ENCODE data around the gene SNRNP48. TPM values are rescaled to one million over a fixed set of nuclear protein-coding genes. Genes with fewer than 3 reads are reported as not detected.

Gene SNRNP48
- total RNA-seq, 4 donors from 2014 or later, result 11.2 to 28.8 (median 20.1) TPM

DNA sequence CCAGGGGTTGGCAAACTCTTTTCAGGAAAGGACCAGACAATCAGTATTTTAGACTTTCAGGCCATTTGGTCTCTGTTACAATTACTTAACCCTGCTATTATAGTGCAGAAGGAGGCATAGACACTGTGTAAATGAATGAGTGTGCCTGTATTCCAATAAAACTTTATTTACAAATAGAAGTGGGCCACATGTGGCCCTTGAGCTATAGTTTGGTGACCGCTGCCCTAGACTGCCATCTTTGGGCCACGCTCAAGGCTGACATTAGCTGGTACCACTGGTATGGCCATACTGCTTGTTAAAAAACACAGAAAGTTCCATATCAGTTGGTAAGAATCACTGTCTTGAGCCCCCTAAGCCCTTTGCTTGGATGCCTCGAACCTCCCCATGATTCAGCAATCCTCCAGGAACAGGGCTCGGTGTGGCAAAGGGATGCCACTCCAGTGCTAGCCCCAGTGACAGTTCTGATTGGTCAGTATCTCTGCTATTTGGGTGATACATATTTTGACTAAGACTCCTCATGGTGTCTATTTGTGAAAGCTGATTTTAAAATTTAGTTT is 23.3 kb upstream of the SNRNP48 start:
- peaks cover under 1 to 2% of the 10 kb centered on the region in 2 donors for H3K4me1 ChIP-seq
- H3K27me3 ChIP-seq, result no peaks in the 10 kb centered on the region
- WGBS, 2 donors, result 90 to 93% methylated on average over 4 of the region's 4 CpGs
- no peak for DNase-seq
- H3K27ac ChIP-seq, result no peak overlapping the region
- H3K9me3 ChIP-seq, result no peaks in the 10 kb centered on the region
- intact Hi-C loops (cut with DNase I), result no loop called here
- TF ChIP-seq POLR2A (IDR thresholded peaks at IDR 0.05) (no peak), CTCF (IDR thresholded peaks at IDR 0.05) (no peak)
- H3K4me3 ChIP-seq (replicated peaks in 1 of 3), result no peak overlapping the region
- peaks cover 56 to 67% of the 10 kb centered on the region in 2 donors for H3K36me3 ChIP-seq

- no peak overlapping the region for H3K4me3 ChIP-seq (replicated peaks in 1 of 3)
- WGBS, 2 donors, result 66 to 75% methylated on average over 3 of the region's 3 CpGs
- no peaks in the 10 kb centered on the region for H3K27me3 ChIP-seq
- no peaks in the 10 kb centered on the region for H3K4me1 ChIP-seq
- intact Hi-C loops (cut with DNase I), result no loop called here
- peaks cover 65 to 80% of the 10 kb centered on the region in 2 donors for H3K36me3 ChIP-seq
- TF ChIP-seq CTCF (IDR thresholded peaks at IDR 0.05), result no peak
- TF ChIP-seq POLR2A (IDR thresholded peaks at IDR 0.05), result no peak
- no peaks in the 10 kb centered on the region for H3K9me3 ChIP-seq
- no peak for DNase-seq
- no peak overlapping the region for H3K27ac ChIP-seq
Observed at GRCh38 chr6:7568021-7568420, 22.0 kb upstream of the SNRNP48 start.

DNA sequence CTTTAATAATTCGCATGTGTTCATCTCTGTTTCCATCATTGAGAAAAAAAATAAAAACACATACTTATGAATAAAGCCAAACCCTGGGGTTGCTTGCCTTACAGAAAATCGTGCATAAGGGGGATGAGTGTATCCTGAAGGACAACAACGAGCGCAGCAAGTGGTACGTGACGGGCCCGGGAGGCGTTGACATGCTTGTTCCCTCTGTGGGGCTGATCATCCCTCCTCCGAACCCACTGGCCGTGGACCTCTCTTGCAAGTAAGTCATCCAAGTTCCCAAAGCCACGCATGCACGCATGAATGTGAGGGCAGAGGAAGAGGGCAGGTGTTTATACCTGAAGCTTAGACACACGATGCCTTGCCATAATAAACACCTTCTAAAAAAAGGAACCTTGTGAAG is 20.9 kb upstream of the SNRNP48 start:
- Histone ChIP-seq H3K4me3 (replicated peaks in 1 of 3) (no peak overlapping the region), H3K36me3 (peaks cover 71 to 72% of the 10 kb centered on the region in 2 donors), H3K27me3 (no peaks in the 10 kb centered on the region), H3K9me3 (no peaks in the 10 kb centered on the region), H3K27ac (no peak overlapping the region), H3K4me1 (no peaks in the 10 kb centered on the region)
- no peak for DNase-seq
- WGBS, 2 donors, result 92 to 93% methylated on average over 13 of the region's 13 CpGs
- intact Hi-C loops (cut with DNase I), result no loop called here
- TF ChIP-seq POLR2A (IDR thresholded peaks at IDR 0.05), result no peak
- no peak for TF ChIP-seq CTCF (IDR thresholded peaks at IDR 0.05)

DNA sequence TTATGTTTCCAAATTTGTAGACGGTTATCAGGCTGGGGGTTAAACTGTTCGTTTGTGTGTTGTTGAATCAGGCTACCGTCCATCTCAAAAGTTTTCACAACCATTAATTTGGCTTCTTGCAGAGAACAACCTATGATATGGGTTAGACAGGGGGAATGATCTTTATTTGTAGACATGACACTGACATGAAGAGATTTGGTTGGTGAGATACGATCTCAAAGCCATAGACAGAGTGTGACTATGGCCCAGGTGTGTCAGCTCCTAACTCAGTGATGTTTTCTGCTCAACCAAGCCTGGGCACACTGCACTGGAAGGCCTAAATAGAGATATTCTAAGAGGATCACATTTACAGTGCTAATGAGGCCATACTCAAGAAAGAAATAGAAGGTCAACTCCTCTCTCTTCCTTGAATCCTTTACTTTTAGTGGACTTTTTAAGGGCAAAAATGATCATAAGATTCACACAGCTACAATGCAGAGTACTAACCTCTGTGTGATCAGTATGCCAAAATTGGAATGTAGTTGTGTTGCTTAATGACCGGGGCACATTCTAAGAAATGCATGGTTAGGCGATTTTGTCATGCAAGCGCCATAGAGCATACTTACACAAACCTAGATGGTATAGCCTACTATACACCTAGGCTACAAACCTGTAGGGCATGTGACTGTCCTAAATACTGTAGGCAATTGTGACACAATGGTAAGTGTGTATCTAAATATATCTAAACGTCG is 17.6 kb upstream of the SNRNP48 start:
- no peak overlapping the region for H3K27ac ChIP-seq
- no peaks in the 10 kb centered on the region for H3K9me3 ChIP-seq
- no peaks in the 10 kb centered on the region for H3K4me1 ChIP-seq
- no peak for DNase-seq
- H3K4me3 ChIP-seq (replicated peaks in 1 of 3), result no peak overlapping the region
- no peaks in the 10 kb centered on the region for H3K27me3 ChIP-seq
- TF ChIP-seq POLR2A (IDR thresholded peaks at IDR 0.05) (no peak), CTCF (IDR thresholded peaks at IDR 0.05) (no peak)
- H3K36me3 ChIP-seq, result peaks cover 75 to 87% of the 10 kb centered on the region in 2 donors
- WGBS, 2 donors, result 90 to 93% methylated on average over 9 of the region's 9 CpGs
- intact Hi-C loops (cut with DNase I), result no loop called here

DNA sequence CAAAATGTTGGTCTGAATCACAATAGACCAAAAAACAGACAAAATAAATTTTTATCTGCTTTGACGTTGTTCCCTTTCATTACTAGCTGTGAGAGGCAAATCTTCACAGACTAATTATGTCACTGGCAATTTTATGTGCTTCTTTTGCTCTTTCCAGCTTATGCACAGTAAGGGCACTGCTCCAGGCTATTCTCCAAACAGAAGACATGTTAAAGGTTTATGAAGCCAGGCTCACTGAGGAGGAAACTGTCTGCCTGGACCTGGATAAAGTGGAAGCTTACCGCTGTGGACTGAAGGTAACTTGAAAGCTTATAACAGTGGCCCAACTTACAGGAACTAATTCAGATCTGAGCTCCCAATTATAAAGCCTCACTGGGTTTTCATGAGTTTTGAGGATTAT is 15.5 kb upstream of the SNRNP48 start:
- H3K9me3 ChIP-seq, result no peaks in the 10 kb centered on the region
- H3K4me3 ChIP-seq (replicated peaks in 1 of 3), result no peak overlapping the region
- no peaks in the 10 kb centered on the region for H3K4me1 ChIP-seq
- H3K27me3 ChIP-seq, result no peaks in the 10 kb centered on the region
- intact Hi-C loops (cut with DNase I), result no loop called here
- no peak for DNase-seq
- TF ChIP-seq POLR2A (IDR thresholded peaks at IDR 0.05) (no peak), CTCF (IDR thresholded peaks at IDR 0.05) (no peak)
- no peak overlapping the region for H3K27ac ChIP-seq
- peaks cover 68 to 82% of the 10 kb centered on the region in 2 donors for H3K36me3 ChIP-seq
- 84 to 87% methylated on average over 2 of the region's 2 CpGs for WGBS, 2 donors

All from thyroid gland (tissue), 4 donors.